ENCODE results near the gene MAB21L4. TPM values are rescaled to one million over a fixed set of nuclear protein-coding genes. Genes with fewer than 3 reads are reported as not detected.

The MAB21L4 gene
- polyA plus RNA-seq, 1 donor: 25.7 TPM

DNA sequence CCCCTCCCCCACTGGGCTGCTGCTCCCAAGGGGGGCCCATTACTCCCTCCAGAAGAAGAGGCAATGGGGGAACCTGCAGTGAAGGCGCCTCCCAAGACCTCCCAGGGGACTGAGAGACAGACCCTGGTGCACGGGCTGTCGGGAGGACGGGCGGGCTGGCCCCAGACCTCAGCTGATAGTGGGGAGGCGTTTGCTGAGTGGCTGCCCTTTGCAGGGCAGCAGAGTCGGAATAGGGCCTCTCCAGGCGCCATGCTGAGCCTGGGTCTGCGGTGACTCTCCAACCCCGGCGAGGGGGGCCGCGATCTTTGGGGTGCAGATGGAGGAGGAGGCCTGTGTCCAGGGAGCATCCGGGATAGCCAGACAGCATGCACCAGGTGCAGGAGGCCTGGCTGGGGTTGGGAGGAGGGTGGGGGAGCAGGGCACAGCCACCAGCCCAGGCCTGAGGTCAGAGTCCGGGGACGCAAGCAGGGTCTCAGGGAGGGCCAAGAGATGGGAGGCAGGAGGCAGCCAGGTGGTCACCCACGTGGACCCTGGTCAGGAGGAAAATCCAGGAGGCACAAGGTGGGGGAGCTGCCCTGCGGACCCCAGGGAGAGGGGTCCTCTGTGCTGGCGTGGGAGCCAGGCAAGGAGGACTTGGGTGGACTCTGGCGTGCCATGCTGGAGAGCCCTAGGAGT is 21.2 kb upstream of the MAB21L4 start:
- Histone ChIP-seq H3K36me3 (ENCODE audit: control insufficient read depth, insufficient read depth, low read length) (no peaks in the 10 kb centered on the region), H3K4me3 (ENCODE audit: low read length) (no peak overlapping the region), H3K27me3 (ENCODE audit: control insufficient read depth, insufficient read depth, low read length) (peaks cover 22% of the 10 kb centered on the region), H3K27ac (ENCODE audit: low read length) (no peak overlapping the region), H3K4me1 (ENCODE audit: control insufficient read depth, insufficient read depth, low read length) (peaks cover 10% of the 10 kb centered on the region), H3K9me3 (ENCODE audit: control insufficient read depth, low read depth, low read length) (peaks cover 2% of the 10 kb centered on the region)
- DNase-seq: no peak
- WGBS (ENCODE audit: insufficient coverage, low lambda C conversion rate): no CpG with 5 or more reads among the region's 20 CpGs

DNA sequence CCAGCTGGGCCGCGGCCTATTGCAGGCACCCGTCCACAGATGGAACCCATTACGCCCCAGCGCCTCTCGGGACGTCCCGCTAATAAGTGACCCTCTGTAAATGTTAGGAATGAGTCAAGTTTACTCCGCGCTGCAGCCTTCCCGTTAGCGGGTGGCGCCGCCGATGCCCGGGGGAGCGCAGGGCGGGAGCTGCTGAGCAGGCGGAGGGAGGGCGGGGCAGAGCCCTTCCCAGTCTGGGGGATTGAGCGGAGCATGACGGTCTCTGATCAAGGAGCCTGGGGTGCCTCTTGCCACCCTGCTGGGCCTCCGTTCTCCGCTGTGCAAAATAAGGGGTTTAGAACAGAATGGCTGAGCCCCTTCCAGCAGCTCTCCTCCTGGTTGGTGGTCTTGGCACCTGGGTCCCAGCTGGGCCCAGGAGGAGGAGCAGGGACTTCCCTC is 20.6 kb upstream of the MAB21L4 start:
- Histone ChIP-seq H3K27ac (ENCODE audit: low read length) (no peak overlapping the region), H3K4me1 (ENCODE audit: control insufficient read depth, insufficient read depth, low read length) (peaks cover 10% of the 10 kb centered on the region), H3K9me3 (ENCODE audit: control insufficient read depth, low read depth, low read length) (peaks cover 2% of the 10 kb centered on the region), H3K4me3 (ENCODE audit: low read length) (no peak overlapping the region), H3K36me3 (ENCODE audit: control insufficient read depth, insufficient read depth, low read length) (no peaks in the 10 kb centered on the region), H3K27me3 (ENCODE audit: control insufficient read depth, insufficient read depth, low read length) (peaks cover 22% of the 10 kb centered on the region)
- peak in 1 of 2 donors; percentile 47 for DNase-seq
- WGBS (ENCODE audit: insufficient coverage, low lambda C conversion rate): no CpG with 5 or more reads among the region's 24 CpGs

DNA sequence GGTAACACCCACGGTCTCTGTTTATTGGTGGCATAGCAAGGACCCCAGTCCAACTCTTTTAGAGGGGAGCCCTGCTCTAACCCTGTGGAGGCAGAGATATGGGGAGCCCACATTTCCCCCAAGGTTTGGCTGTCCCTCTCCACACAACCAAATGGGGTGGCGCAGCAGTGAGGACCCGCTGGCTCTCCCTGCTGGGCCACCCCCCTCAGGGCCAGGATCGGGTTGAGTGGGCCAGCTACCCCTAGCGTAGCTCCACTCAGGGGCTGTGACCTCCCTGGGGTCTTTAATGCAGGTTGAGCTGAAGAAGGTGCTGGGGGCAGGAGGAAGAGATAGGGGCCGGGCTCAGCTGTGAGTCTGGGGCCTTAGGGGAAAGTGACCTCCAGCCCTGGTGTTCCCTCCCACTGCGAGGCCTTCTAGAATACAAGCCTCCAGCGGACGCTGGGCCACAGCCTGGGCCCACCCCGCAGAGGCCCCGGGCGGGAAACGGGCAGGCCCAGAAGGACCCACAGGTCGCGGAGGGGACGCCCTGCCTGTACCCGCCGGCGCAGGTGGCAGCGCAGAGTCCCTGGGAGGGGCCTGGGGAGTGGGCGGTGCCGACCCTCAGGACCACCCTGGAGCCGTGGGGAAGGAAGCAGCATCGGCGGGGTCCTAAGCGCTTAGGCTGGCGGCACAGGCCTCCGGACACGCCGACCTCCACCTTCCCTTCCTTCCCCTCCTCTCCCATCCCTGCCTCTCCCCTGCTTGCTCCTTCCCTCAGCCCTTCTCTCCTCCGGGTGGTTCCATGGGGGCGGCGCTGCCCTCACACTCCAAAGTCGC is 19.8 kb upstream of the MAB21L4 start:
- Histone ChIP-seq H3K4me3 (ENCODE audit: low read length) (no peak overlapping the region), H3K4me1 (ENCODE audit: control insufficient read depth, insufficient read depth, low read length) (peaks cover 10% of the 10 kb centered on the region)

DNA sequence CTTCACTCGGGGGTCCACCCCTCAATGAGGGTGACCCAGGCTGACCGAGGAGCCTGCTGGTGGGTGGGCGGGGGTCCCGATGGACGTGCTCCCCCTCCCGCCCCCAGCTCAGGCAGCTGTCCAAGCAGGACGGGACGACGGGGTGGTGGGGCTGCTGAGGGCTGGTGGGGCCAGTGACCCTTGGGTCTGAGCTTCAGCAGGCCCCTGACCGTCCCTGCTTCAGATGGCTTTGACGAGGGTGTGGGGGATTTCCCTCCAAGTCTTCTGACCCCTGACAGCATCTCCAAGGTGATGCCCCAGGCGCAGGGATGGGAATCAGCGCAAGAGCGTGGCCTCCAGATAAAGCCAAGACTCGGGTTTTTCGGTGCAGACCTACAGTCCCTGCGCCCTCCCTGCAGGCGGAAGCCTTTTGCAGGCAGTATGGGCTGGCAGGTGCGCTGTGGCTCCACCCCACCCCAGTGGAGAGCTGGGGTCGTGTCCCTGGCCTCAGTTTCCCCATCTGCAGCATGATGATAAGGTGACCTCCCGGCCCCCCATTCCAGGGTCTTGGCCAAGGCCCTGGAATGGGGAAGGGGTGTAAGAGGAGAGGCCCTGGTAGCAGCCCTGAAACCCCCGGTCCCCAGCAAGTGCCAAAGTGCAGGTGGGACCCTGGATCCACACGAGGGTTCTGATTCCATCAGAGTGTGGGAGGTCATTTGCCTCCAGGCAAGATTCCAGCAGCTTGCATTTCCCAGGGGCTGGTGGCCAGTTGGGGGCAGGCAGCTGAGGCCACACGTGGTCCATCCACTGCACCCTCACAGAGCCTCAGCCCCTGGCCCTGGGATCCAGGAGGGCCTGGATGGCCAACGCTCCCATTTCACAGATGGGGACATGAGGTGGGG is 18.9 kb upstream of the MAB21L4 start:
- Histone ChIP-seq H3K4me1 (ENCODE audit: control insufficient read depth, insufficient read depth, low read length) (peaks cover 10% of the 10 kb centered on the region), H3K27ac (ENCODE audit: low read length) (no peak overlapping the region)

More for the DNA sequence above, 19.8 kb upstream of the MAB21L4 start:
- no peaks in the 10 kb centered on the region for H3K36me3 ChIP-seq (ENCODE audit: control insufficient read depth, insufficient read depth, low read length)
- no peak overlapping the region for H3K27ac ChIP-seq (ENCODE audit: low read length)
- DNase-seq: no peak
- H3K27me3 ChIP-seq (ENCODE audit: control insufficient read depth, insufficient read depth, low read length): peaks cover 22% of the 10 kb centered on the region
- no CpG with 5 or more reads among the region's 34 CpGs for WGBS (ENCODE audit: insufficient coverage, low lambda C conversion rate)
- H3K9me3 ChIP-seq (ENCODE audit: control insufficient read depth, low read depth, low read length): peaks cover 2% of the 10 kb centered on the region

DNA sequence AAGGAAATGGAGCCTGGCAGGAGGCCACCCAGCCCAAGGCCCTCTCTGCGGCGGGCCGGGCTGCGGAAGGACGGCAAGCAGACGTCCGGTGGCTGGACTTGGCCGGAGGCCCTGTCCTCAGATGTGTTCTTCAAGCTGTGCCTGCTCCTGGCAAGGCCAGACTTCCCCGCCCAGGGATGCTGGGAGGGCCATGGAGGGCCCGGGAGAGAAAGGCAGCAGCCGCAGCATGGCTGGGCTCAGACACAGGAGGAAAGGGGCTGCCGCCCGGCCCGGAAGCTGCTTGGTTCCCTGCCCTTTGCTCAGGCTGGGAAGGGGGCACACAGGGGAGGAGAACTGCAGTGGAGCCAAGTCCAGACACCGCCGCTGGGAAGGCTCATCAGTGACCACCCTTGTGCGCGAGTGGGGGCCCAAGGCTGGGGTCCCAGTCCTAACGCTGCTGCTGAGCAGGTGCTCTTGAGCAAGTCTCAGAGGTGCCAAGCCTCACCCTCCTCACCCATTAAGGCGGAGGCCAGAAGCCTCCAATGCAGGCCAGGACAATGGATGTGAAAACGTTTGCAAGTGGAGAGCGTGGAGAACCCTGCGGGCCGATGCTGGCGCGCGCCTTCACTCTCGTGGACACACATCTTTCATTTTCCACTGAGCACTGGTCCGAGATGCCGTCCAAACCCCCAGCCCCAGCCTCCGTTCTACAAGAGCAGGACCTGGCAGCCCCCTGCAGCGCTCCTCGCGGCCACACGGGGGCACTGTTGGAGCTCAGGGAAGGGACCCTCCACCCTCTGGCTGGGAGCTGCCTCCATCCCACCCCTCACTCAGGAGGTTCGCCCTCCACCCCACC is 18.1 kb upstream of the MAB21L4 start:
- DNase-seq: no peak
- Histone ChIP-seq H3K27ac (ENCODE audit: low read length) (no peak overlapping the region), H3K27me3 (ENCODE audit: control insufficient read depth, insufficient read depth, low read length) (peaks cover 22% of the 10 kb centered on the region), H3K4me1 (ENCODE audit: control insufficient read depth, insufficient read depth, low read length) (peaks cover 10% of the 10 kb centered on the region), H3K36me3 (ENCODE audit: control insufficient read depth, insufficient read depth, low read length) (no peaks in the 10 kb centered on the region), H3K9me3 (ENCODE audit: control insufficient read depth, low read depth, low read length) (peaks cover 2% of the 10 kb centered on the region), H3K4me3 (ENCODE audit: low read length) (no peak overlapping the region)
- WGBS (ENCODE audit: insufficient coverage, low lambda C conversion rate): no CpG with 5 or more reads among the region's 36 CpGs

More for the DNA sequence above, 18.9 kb upstream of the MAB21L4 start:
- Histone ChIP-seq H3K9me3 (ENCODE audit: control insufficient read depth, low read depth, low read length) (peaks cover 2% of the 10 kb centered on the region), H3K36me3 (ENCODE audit: control insufficient read depth, insufficient read depth, low read length) (no peaks in the 10 kb centered on the region), H3K27me3 (ENCODE audit: control insufficient read depth, insufficient read depth, low read length) (peaks cover 22% of the 10 kb centered on the region), H3K4me3 (ENCODE audit: low read length) (no peak overlapping the region)
- DNase-seq: no peak
- WGBS (ENCODE audit: insufficient coverage, low lambda C conversion rate): no CpG with 5 or more reads among the region's 25 CpGs

DNA sequence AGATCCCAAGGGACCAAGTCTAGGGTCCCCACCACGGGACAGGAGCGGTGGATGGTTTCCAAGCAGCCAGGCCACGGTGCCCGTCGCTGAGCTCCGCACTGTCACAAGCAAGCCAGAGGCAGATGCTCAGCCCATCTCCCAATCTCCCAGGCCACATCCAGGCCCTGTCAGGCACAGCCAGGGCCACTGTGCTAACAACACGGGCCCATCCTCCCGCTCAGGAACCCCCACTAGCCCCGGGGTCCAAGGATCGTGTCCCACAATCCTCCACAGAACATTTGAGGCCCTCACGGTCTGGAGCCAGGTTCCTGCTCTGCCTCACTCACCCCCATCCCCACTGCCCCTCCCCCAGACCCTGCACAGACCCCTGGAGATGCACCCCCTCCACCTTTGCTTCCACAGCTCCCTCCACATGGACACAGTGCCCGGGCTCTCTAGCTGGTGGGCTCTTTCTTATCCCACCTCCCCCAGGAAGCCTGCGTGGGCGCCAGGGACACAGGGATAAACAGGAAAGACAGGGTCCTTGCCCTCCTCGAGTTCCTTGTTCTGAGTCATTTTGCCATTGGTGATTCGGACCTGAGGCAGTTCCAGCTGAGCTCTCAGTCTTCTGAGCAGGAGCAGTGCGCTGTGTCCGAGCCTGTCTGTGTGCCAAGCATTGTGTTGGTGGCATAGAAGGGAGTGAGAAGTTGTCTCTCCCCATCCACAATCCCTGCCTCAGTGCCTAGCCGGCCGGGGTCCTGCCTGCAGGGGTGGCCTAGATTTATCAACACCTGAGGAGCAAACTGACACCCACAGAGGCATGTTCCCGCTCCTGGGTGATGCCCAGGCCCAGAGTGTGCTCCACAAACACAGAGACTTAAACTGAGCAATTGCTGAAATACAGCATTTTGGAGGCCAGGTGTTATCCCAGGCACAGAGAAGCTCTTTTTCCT is 17.2 kb upstream of the MAB21L4 start:
- Histone ChIP-seq H3K27me3 (ENCODE audit: control insufficient read depth, insufficient read depth, low read length) (peaks cover 22% of the 10 kb centered on the region), H3K4me3 (ENCODE audit: low read length) (no peak overlapping the region), H3K36me3 (ENCODE audit: control insufficient read depth, insufficient read depth, low read length) (no peaks in the 10 kb centered on the region), H3K4me1 (ENCODE audit: control insufficient read depth, insufficient read depth, low read length) (peaks cover 10% of the 10 kb centered on the region), H3K27ac (ENCODE audit: low read length) (no peak overlapping the region), H3K9me3 (ENCODE audit: control insufficient read depth, low read depth, low read length) (peaks cover 2% of the 10 kb centered on the region)
- DNase-seq: no peak
- no CpG with 5 or more reads among the region's 21 CpGs for WGBS (ENCODE audit: insufficient coverage, low lambda C conversion rate)

DNA sequence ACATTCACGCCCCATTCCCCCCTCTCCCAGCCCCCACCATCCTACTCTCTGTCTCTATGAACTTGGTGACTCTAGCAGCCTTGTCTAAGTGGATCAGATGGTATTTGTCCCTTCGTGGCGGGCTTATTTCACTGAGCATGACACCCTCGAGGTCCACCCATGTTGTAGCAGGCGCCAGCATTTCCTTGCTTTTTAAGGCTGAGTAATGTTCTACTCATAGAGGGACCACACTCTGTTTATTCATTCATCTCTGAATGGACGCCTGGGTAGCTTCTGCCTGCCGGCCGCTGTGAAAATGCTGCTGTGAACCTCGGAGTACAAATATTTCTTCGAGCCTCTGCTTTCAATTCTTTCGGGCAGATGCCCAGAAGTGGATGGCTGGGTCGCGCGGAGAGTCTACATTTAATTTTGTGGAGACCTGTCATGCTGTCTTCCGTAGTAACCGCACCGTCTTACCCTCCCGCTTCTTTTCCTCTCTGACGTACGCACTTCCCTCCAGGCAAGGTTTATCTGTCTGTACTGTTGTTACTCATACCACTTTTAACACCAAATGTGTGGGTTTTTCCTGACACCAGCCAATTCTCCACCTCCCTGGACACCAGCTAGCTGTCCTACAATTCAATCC is 15.8 kb upstream of the MAB21L4 start:
- no peak overlapping the region for H3K27ac ChIP-seq (ENCODE audit: low read length)
- H3K27me3 ChIP-seq (ENCODE audit: control insufficient read depth, insufficient read depth, low read length): peaks cover 25% of the 10 kb centered on the region
- H3K36me3 ChIP-seq (ENCODE audit: control insufficient read depth, insufficient read depth, low read length): no peaks in the 10 kb centered on the region
- WGBS (ENCODE audit: insufficient coverage, low lambda C conversion rate): 70% methylated on average over 2 of the region's 20 CpGs
- no peak for DNase-seq
- no peak overlapping the region for H3K4me3 ChIP-seq (ENCODE audit: low read length)
- peaks cover 2% of the 10 kb centered on the region for H3K9me3 ChIP-seq (ENCODE audit: control insufficient read depth, low read depth, low read length)
- H3K4me1 ChIP-seq (ENCODE audit: control insufficient read depth, insufficient read depth, low read length): peaks cover 3% of the 10 kb centered on the region

DNA sequence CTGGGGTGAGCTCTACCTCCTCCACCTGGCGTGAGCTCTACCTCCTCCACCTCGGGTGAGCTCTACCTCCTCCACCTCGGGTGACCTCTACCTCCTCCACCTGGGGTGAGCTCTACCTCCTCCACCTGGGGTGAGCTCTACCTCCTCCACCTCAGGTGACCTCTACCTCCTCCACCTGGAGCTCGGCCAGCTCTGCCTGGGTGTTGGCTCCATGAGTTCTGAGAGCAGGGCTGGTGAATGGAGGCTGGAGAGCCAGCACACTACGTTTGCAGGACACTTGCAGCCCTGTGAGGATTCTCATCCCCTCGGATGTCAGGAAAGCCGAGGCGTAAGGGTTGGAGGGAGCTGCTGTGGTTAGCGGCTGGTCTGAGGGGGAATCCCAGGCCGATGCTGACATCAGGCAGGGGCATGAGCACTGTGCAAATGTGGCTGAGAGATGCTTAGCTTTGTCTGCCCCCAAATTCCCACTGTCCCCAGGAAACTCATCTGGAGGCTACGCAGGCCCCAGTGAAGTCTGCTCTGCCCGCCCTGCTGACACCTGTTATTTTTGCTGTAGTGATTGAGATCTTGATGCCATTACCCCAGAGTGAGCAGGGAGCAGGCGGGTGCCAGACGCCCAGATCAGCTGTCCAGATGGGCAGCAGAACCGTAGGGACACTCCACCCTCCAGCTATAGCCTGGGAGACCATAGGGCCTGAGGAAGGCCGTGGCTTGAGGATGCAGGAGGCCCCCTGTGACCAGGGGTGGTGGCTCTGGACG is 13.4 kb upstream of the MAB21L4 start:
- WGBS (ENCODE audit: insufficient coverage, low lambda C conversion rate): no CpG with 5 or more reads among the region's 17 CpGs
- no peak for DNase-seq
- peaks cover 3% of the 10 kb centered on the region for H3K4me1 ChIP-seq (ENCODE audit: control insufficient read depth, insufficient read depth, low read length)
- H3K9me3 ChIP-seq (ENCODE audit: control insufficient read depth, low read depth, low read length): peaks cover 2% of the 10 kb centered on the region
- H3K36me3 ChIP-seq (ENCODE audit: control insufficient read depth, insufficient read depth, low read length): no peaks in the 10 kb centered on the region
- H3K27me3 ChIP-seq (ENCODE audit: control insufficient read depth, insufficient read depth, low read length): peaks cover 20% of the 10 kb centered on the region
- H3K27ac ChIP-seq (ENCODE audit: low read length): no peak overlapping the region
- H3K4me3 ChIP-seq (ENCODE audit: low read length): no peak overlapping the region

Measured in large intestine (tissue), 3 donors.